ENCODE measurements around the gene PDX1. TPM values are rescaled to one million over a fixed set of nuclear protein-coding genes. Genes with fewer than 3 reads are reported as not detected.
A peak's percentile ranks its signal among the peaks of the same experiment; 100 is the strongest.

The PDX1 gene
- not detected for total RNA-seq

- Histone ChIP-seq H3K27ac (no peak within 1 kb of the TSS), H3K4me3 (peak within 1 kb of the TSS; percentile 34 to 63 (median 45)), H3K4me1 (peaks cover 14 to 34% of the 10 kb centered on the region in 2 donors), H3K9me3 (no peaks in the 10 kb centered on the region), H3K36me3 (no peaks in the 10 kb centered on the region), H3K27me3 (peaks cover 97 to 100% (median 99%) of the 10 kb centered on the region in 3 donors)
- DNase-seq (no peak), ATAC-seq (peak in 1 of 2 donors; percentile 23)
- TF ChIP-seq POLR2A (IDR thresholded peaks at IDR 0.05) (no peak), CTCF (IDR thresholded peaks at IDR 0.05 in 4 of 5, conservative IDR thresholded peaks at IDR 0.05 in 1 of 5) (no peak)
- intact Hi-C loops (cut with DNase I; ENCODE audit: low total_unique reads) = no loop called here
- in situ Hi-C loops (cut with MboI; ENCODE audit: low sequenced_read_pairs in 4 of 4) = no loop called here
Measured at GRCh38 chr13:27919934-27920676, at the start of gene PDX1. Gene PDX1 (plus strand): TSS chr13:27920000. CDS start chr13:27920139, 139 bp downstream.

GRCh38 chr13:27878274-27878673 lies 41.5 kb upstream of the PDX1 start:
- H3K27me3 ChIP-seq = peaks cover 7 to 10% (median 9%) of the 10 kb centered on the region in 3 donors
- H3K27ac ChIP-seq = no peak overlapping the region
- TF ChIP-seq POLR2A (IDR thresholded peaks at IDR 0.05) (no peak), CTCF (IDR thresholded peaks at IDR 0.05 in 4 of 5, conservative IDR thresholded peaks at IDR 0.05 in 1 of 5) (no peak)
- ATAC-seq = no peak
- H3K4me3 ChIP-seq = no peak overlapping the region
- in situ Hi-C loops (cut with MboI; ENCODE audit: low sequenced_read_pairs in 4 of 4) (no loop called here), intact Hi-C loops (cut with DNase I; ENCODE audit: low total_unique reads) (no loop called here)
- H3K9me3 ChIP-seq = no peaks in the 10 kb centered on the region
- H3K36me3 ChIP-seq = no peaks in the 10 kb centered on the region
- no peaks in the 10 kb centered on the region for H3K4me1 ChIP-seq
- DNase-seq = no peak

- in situ Hi-C loops (cut with MboI; ENCODE audit: low sequenced_read_pairs in 4 of 4) = no loop called here
Measured at GRCh38 chr13:27889471-27889870, 30.3 kb upstream of the PDX1 start.

GRCh38 chr13:27896726-27897125 lies 23.1 kb upstream of the PDX1 start:
- no peak for TF ChIP-seq CTCF (IDR thresholded peaks at IDR 0.05 in 4 of 5, conservative IDR thresholded peaks at IDR 0.05 in 1 of 5)
- no peak for TF ChIP-seq POLR2A (IDR thresholded peaks at IDR 0.05)
- ATAC-seq = no peak
- peaks cover 0 to 20% (median 12%) of the 10 kb centered on the region in 3 donors for H3K27me3 ChIP-seq
- no peaks in the 10 kb centered on the region for H3K4me1 ChIP-seq
- no peak overlapping the region for H3K27ac ChIP-seq
- H3K36me3 ChIP-seq = no peaks in the 10 kb centered on the region
- no peak overlapping the region for H3K4me3 ChIP-seq
- intact Hi-C loops (cut with DNase I; ENCODE audit: low total_unique reads) (no loop called here), in situ Hi-C loops (cut with MboI; ENCODE audit: low sequenced_read_pairs in 4 of 4) (no loop called here)
- no peaks in the 10 kb centered on the region for H3K9me3 ChIP-seq
- DNase-seq = no peak

More at GRCh38 chr13:27889471-27889870, 30.3 kb upstream of the PDX1 start:
- intact Hi-C loops (cut with DNase I; ENCODE audit: low total_unique reads) = no loop called here
- no peaks in the 10 kb centered on the region for H3K9me3 ChIP-seq
- DNase-seq (no peak), ATAC-seq (no peak)
- no peaks in the 10 kb centered on the region for H3K36me3 ChIP-seq
- H3K27ac ChIP-seq = no peak overlapping the region
- no peak overlapping the region for H3K4me3 ChIP-seq
- H3K27me3 ChIP-seq = peaks cover 0 to 10% (median 0%) of the 10 kb centered on the region in 3 donors
- no peaks in the 10 kb centered on the region for H3K4me1 ChIP-seq
- no peak for TF ChIP-seq CTCF (IDR thresholded peaks at IDR 0.05 in 4 of 5, conservative IDR thresholded peaks at IDR 0.05 in 1 of 5)
- TF ChIP-seq POLR2A (IDR thresholded peaks at IDR 0.05) = no peak

All from gastrocnemius medialis (tissue), 4 donors.